HG02885 (cell line): ENCODE data around the gene MRPL11.

Source experiments
- ATAC-seq: cut with Tn5 transposase; IDR thresholded peaks from one replicate; pipeline ENCODE4 v1.9.1; 2021; ENCODE audit warnings: mild to moderate bottlenecking; ENCODE audit not compliant: unreplicated experiment, poor library complexity

MRPL11 gene

DNA sequence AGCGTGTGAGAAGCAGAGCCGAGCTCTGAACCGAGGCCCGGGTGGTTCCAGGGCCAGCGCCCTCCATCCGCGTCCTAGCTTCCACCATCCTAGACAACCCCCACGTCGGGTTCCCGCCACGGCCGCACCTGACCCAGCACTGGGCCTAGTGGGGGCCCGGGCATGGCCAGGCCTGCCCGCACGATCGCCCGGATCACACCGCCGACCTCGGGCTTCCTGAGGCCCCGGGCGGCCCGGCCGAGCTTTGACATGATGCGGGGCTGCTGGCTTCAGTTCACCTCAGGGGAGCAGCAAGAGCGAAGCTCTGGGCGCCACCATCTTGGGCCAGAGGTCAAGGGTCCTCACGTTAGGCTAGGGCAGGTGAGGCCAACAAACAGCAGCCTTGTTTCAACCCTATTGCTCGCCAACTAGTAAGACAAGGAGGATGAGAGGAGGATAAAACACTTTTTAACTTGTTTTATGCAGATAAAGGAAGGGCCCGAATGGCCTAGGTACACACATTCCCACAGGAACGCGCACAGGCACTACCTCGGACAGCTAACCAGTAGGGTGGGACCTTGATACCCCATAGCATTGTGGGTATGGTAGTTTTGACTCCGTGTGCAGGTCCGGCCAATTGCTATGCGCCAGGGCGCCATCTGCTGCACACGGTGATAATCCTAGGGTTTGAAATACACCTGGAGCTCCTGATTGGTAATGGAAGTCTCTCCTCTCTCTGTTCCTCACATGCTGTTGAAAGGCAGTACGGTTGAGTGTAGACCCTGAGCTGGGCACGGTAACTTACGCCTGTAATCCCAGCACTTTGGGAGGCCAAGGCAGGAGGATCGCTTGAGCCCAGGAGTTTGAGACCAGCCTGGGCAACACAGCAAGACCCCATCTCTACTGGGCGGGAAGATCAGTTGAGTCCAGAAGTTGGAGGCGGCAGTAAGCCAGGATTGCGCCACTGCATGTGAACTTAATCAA lies at the start of gene MRPL11:
MRPL11 (minus strand) TSS at position 345 of the 963 bp plus-strand sequence; CDS start at position 251, 94 bp downstream.
- peak; percentile 96 for ATAC-seq

DNA sequence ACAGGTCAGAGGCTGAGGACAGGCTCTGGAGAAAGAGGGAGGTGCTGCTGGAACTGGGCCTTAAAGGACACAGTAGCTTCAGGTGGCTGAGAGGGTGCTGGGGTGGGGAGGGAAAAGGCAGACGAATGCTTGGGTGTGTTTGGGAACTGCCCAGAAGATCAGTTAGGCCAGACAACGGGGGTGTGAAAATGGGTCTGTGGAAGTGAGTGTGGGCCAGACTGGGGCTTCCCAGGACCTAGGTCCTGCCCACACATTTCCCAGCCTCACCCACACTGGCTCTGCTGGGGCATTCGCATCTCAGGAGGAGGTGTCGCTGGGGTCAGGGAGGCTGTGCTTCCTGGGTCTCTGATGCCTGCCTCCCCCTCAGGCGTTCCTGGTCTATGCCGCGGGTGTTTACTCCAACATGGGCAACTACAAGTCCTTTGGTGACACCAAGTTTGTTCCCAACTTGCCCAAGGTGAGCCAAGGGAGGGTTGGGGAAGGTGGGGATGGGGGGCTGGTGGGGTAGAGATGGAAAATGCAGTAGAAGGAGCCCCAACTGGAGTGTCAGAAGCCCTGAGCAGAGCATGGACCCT lies 46.2 kb upstream of the MRPL11 start:
- no peak for ATAC-seq

DNA sequence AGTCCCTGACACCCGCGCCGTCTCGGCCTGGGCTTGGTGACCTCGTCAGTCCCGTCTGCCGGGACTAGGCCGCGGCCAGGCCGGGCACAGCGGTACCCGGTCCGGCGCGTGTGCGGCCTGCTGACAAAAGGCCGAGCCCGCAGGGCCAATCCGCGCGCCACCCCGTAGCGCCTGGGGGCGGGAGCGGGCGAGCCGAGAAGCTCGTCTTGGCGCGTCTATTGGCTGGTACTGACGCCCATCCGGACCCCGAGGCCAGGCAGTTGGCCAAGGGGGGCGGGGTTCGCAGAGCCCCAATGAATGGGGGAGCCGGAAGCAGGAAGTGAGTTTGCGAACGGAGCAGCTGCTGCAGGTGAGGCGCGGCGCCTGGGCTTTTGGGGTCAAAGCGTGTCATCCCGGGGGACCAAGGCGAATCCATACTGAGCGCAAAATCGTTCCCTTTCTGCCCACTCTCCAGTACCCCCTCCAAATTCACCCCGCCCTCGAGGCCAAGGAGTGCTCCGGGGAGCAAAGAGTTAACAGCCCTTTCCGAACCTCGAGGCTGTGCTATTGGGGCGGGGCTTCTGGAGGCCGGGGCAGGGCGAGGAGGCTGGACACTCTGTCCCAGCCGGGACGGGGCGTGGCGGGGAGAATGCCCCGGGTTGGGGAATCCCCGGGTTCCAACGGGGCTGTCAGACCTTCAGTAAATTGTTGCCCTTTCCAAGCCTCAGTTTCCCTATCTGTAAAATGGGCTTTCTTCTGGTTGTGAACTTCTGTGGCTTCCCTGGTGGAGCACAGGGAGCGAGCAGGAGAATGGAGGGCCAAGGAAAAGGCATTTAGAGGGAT lies 41.7 kb upstream of the MRPL11 start, which contains the start of gene DPP3:
DPP3 (plus strand) TSS at position 318 of the 822 bp plus-strand sequence. CDS start 1,767 bp downstream, outside the sequence.
- peak; percentile 89 for ATAC-seq

DNA sequence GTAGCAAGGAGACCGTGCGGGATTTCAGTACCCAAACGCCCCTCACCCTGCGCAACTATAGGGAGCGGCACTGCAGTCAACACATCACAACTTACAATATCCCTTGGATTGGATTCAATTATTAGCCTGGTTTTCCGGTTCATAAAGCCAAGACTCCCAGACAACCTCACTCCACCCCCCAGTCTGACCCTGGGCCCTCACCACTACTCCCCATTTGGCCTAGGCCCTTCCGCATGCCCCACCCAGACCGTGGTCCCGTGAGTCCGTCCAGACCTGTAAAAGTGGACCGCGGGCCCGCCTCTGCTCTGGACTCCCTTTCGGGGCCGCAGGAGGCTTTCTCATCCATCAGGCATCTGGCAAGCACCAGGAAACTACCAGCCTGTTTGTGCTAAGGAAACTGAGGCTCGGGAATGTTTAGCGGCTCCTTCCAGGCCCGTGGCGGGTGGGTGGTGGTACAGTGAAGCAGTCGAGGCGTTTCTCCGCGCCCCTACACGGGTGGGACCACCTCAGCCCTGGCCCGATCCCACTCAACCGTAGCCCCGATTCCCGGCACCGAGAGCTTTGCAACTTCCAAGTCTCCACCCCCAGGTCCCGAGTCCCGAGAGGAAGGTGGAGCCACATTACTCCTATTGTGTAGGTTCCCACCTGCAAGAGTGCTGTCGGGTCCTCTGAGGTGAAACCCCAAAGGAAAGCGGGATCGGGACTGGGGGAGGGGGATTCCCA lies 40.9 kb upstream of the MRPL11 start:
- no peak for ATAC-seq

DNA sequence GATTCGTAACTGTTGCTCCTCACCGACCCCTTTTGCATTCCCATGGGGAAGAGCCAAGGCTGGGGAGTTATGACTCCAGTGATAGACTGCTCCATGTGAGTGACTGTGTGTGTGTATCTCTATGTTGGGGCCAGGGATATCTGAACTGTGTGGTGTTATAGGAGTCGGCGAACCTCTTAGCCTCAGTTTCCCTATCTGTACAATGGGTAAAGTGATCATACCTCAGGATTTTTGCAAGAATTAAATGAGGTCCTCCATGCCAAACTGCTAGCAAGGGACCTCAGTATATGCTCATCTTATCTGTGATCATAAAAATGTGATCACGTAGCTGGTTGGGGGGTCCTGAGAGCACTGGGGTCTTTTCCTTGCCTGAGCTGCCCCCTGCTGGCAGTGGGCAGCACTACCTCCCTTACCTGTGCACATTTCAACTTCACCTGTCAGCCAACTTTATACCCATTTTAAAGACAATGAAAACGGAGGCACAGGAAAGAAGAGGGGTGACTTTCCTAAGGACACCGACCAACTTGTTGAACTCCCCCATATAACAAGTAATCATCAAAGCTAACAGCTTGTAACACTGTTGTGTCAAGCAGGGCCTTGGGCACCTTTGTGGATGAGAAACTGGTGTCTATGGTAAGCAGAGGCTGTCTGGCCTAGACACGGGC lies 40.2 kb upstream of the MRPL11 start:
- no peak for ATAC-seq

DNA sequence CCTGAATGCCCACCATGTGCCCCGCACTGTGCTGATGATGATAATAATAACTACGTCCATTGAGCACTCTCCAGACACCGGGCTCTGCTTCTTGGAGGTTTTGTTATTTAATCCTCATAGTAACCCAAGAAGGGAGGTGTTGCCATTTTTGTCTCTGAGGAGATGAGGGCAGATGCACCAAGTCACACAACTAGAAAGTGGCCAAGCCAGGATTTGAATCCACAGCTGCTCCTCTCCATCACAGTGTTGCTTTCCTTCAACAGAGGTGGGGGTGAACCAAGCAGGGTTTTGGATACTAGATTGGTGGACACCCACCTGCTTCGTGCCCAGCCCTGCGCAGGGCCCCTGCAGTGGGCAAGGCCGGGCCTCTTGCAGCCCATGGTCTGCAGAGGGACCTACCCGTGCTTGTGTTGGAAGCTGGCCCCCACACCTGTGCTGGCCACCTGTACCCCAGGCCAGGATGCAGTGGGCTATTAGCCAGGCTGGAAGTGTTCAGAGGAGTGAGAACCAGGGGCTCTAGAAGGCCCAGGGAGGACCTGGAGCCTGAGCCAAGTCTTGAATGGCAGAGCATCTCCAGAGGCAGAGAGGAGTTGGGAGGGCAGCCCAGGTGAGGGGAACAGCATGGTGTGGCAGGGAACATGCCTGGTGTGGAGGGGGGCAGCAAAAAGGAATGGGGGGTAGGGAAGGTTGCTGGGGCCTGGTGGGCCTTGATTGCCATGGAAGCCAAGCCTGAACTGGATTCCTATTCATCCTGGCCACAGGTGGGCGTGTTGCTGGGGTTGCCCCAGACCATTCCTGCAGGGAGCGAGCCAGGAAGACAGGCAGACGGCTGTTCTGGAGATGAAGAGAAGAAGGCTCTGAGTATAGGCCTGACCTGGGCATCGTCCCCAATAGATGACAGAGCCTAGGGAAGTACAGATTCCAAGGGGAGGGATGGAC lies 38.9 kb upstream of the MRPL11 start:
- no peak for ATAC-seq

DNA sequence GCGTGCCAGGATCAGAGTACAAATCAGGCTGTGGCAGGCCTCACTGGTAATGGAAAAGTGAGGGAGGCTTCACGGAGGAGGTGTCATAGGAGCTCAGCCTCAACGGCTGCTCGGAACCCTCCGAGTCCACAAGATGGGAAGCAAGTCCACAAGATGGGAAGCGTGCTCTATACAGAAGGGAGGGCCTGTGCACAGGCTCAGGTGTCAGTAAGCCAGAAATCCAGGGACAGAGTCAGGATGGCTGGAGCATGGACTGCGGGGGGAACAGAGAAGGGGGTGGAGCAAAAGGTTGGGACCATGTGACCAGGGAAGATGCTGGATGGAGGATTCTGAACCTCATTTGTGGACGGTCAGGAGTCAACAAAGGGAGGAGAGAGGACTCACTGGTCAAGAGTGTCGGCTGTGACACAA lies 38.2 kb upstream of the MRPL11 start:
- no peak for ATAC-seq

DNA sequence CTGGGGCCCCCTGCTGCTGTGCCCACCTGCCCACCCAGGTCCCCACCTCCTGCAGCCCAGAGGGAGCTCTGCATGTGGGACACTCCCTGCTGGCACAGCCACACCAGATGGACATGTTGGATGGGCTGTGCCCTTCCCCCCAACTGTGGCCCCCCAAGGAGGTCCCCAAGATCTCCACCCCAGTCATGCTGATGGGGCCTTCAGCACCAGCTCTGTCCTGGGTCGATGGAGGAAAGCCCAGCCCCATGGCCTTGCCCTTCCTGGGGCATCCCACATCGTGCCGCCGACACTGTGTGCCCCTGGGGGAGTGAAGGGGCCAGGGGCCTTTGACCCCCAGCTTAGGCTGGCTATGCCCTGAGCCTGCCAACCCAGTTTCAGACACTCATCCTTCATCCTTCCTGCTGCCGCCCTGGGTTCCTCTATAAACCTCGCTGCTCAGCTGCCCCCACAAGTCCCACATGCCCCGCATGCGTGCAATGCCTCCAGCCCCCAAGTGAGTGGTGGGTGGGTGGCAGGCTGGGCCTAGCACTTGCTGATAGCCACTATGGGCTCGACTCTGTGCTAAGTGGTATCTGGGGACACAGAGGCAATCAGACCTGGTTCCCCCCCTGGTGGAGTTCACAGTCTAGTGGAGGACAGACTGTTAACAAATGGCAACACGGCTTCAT lies 37.7 kb upstream of the MRPL11 start:
- no peak for ATAC-seq

DNA sequence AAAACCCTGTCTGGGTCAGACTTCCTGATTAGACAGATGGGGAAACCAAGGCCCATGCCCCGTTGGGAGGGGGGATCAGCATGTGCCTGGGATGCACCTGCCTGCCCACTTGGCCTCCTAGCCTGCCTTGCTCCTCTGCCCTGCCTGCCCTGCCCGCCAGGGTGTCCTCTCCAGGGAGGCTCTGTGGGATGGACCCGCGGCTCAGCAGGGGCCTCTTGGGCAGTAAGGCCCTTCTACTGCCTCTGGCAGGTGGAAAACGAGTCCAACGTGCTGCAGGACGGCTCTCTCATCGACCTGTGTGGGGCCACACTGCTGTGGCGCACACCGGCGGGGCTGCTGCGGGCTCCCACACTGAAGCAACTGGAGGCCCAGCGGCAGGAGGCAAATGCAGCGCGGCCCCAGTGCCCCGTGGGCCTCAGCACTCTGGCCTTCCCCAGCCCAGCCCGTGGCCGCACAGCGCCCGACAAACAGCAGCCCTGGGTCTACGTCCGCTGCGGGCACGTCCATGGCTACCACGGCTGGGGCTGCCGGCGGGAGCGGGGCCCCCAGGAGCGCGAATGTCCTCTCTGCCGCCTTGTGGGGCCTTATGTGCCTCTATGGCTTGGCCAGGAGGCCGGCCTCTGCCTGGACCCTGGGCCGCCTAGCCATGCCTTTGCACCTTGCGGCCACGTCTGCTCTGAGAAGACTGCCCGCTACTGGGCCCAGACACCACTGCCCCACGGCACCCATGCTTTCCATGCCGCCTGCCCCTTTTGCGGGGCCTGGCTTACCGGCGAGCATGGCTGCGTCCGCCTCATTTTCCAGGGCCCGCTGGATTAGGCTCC lies 36.9 kb upstream of the MRPL11 start:
- ATAC-seq: no peak

DNA sequence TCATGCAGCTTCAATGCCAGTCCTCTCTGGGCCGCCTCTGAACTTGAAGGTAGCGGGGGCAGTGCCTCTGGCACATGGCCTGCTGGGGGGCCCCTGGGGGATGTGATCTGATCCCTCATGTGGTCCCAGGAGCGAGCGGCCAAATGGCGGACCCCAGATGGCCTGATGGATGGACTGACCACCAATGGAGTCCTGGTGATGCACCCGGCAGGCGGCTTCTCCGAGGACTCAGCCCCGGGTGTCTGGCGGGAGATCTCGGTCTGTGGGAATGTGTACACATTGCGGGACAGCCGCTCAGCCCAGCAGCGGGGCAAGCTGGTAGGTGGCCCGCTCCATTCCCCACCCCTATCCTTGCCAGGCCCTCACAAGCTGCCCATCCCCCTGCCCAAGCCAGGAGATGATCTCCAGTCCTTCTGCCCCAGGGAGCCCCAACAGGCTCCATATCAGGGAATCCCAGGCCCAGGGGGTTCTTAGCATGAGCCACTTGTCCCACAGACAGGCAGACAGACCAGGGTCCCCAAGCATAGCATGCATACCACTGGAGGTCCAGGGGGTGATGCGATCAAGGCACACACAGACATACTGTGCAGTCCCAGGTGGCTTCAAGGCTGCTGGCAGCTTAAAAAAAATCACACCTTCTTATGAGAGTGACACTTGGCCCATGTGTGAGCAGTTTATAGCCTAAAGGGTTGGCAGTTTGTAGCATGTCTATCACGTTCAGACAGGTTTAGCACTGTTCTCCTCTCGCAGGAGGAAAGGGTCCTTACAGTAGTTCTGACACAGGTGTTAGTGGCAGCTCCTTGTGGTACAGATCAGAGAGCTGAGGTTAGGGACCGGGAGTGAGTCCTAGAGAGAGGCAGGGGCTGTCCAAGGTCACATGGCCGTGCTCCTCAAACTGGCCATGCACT lies 35.2 kb upstream of the MRPL11 start:
- ATAC-seq: no peak

DNA sequence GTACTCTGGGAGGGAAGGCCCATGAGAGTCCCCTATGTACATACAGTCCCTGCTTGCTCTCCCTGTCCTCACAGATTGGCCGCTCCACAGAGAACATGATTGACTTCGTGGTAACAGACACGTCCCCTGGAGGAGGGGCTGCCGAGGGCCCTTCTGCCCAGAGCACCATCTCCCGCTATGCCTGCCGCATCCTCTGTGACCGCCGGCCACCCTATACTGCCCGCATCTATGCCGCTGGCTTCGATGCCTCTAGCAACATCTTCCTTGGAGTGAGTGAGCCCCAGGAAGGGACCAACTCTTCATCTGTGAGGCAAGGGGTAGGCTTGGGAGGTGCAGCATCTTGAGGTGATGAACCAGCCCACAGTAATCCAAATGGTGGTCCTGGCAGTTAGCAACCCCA lies 34.5 kb upstream of the MRPL11 start:
- ATAC-seq: no peak

DNA sequence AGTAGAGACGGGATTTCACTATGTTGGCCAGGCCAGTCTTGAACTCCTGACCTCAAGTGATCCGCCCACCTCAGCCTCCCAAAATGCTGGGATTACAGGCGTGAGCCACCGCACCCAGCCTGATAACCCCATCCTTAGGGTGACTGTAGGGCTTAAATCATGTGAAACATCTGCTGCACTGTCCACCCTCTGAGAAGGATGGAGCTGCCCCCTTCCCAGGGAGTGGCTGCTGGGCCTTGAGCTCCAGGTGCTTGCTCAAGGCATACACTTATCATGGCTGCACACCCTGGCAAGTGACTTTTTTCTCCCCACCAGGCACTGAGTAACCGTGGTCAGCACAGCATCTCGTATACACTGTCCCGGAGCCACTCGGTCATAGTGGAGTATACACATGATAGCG lies 33.4 kb upstream of the MRPL11 start:
- ATAC-seq: no peak

DNA sequence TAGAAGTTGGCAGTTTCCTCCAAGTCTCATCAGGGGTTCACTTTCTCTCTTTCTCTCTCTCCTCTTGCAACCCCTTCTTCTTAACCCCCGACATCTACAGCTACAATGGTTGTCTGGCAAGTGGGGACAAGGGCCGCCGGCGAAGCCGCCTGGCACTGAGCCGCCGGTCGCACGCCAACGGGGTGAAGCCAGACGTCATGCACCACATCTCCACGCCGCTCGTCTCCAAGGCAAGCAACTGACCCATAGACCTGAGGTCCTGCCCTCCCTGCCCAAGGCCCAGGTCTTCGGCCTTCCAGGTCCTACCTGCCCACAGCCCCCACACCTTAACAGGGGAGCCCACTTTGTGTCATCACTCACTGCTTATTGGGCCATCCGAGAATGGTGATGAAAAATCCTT lies 32.5 kb upstream of the MRPL11 start:
- ATAC-seq: no peak

DNA sequence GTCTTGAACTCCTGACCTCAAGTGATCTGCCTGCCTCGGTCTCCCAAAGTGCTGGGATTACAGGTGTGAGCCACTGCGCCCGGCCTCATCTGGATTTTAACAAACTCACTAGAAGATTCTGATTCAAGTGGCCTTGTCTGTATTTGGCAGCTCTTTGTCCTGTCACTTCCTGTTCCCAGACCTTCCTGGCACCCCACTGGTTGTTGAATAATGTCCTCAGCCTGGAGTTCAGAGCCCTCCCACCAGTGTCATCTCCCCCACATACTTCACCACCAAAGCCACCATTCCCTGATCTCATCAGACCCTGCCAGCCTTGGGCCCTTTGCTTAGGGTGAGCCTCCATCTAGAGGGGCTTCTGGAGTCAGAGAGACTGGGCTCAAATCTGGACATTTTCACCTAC lies 31.4 kb upstream of the MRPL11 start:
- no peak for ATAC-seq

DNA sequence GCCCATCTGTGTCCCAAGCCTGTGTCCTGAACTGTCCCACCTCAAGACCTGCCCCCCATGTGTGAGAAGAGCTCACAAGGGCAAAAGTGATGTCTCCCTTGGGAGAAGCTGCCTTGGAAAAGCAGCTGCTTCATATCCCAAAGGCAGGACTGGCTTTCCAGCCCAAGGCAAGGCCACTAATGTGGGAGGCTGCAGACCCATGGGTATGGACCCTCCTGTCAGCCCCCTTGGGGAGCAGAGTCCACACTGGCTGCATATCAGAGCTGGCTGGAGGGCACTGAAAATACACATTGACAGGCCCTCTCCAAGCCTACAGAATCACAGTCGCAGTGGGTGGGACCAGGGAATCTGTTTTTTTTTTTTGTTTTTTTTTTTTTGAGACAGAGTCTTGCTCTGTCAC lies 30.8 kb upstream of the MRPL11 start:
- ATAC-seq: no peak

DNA sequence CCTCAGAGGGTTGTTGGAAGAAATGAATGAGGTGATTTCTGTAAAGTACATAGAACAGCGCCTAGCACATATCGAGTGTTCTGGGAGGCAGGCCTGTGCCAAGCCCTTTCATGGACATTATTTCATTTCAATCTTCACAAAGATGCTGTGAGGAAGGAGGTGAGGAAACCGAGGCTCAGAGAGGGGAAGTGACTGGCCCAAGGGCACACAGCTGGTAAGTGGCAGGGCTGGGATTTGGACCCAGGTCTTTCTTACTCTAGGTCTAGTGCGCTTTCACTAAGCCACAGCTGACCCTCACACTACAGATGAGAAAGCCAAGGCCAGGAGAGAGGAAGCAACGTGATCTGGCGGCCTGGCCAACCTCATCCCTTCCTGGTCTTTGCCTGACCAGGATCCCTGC lies 30.0 kb upstream of the MRPL11 start:
- no peak for ATAC-seq
